ENCODE data around the gene TP53I13. TPM values are rescaled to one million over a fixed set of nuclear protein-coding genes. Genes with fewer than 3 reads are reported as not detected.

The TP53I13 gene, protein sequence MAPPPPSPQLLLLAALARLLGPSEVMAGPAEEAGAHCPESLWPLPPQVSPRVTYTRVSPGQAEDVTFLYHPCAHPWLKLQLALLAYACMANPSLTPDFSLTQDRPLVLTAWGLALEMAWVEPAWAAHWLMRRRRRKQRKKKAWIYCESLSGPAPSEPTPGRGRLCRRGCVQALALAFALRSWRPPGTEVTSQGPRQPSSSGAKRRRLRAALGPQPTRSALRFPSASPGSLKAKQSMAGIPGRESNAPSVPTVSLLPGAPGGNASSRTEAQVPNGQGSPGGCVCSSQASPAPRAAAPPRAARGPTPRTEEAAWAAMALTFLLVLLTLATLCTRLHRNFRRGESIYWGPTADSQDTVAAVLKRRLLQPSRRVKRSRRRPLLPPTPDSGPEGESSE
- total RNA-seq (51.6 TPM), polyA plus RNA-seq (ENCODE audit: insufficient read depth, low read depth, low replicate concordance) (75.5 TPM)
- long read RNA-seq, donor 1, transcript TP53I13-201 (7 exons, 1,530 nt) = major isoform, 14 of 27 reads
- long read RNA-seq, donor 1, transcript TP53I13-206 (1 exons, 2,468 nt) = minor isoform, 6 of 27 reads
- long read RNA-seq, donor 1, partial matches to known transcripts = 6 of 27 reads
- long read RNA-seq, donor 1, other reads (novel, unspliced or antisense) = 0 of 27 reads
- long read RNA-seq, donor 2, transcript TP53I13-201 (7 exons, 1,530 nt) = major isoform, 10 of 16 reads
- long read RNA-seq, donor 2, partial matches to known transcripts = 0 of 16 reads
- long read RNA-seq, donor 2, other reads (novel, unspliced or antisense) = 0 of 16 reads
- long read RNA-seq, donor 3, transcript TP53I13-201 (7 exons, 1,530 nt) = major isoform, 14 of 25 reads
- long read RNA-seq, donor 3, transcript TP53I13-206 (1 exons, 2,468 nt) = minor isoform, 6 of 25 reads
- long read RNA-seq, donor 3, partial matches to known transcripts = 5 of 25 reads
- long read RNA-seq, donor 3, other reads (novel, unspliced or antisense) = 0 of 25 reads
- long read RNA-seq, donor 4, transcript TP53I13-201 (7 exons, 1,530 nt) = major isoform, 21 of 23 reads
- long read RNA-seq, donor 4, partial matches to known transcripts = 0 of 23 reads
- long read RNA-seq, donor 4, other reads (novel, unspliced or antisense) = 0 of 23 reads
- long read RNA-seq, donor 5, partial matches to known transcripts = 0 of 2 reads
- long read RNA-seq, donor 5, other reads (novel, unspliced or antisense) = 0 of 2 reads
- long read RNA-seq, donor 6, transcript TP53I13-201 (7 exons, 1,530 nt) = major isoform, 36 of 68 reads
- long read RNA-seq, donor 6, transcript TP53I13-206 (1 exons, 2,468 nt) = minor isoform, 6 of 68 reads
- long read RNA-seq, donor 6, partial matches to known transcripts = 25 of 68 reads
- long read RNA-seq, donor 6, other reads (novel, unspliced or antisense) = 0 of 68 reads
- long read RNA-seq, donor 7, transcript TP53I13-201 (7 exons, 1,530 nt) = major isoform, 51 of 104 reads
- long read RNA-seq, donor 7, partial matches to known transcripts = 26 of 104 reads
- long read RNA-seq, donor 7, other reads (novel, unspliced or antisense) = 24 of 104 reads
- long read RNA-seq, donor 8, transcript TP53I13-206 (1 exons, 2,468 nt) = minor isoform, 6 of 29 reads
- long read RNA-seq, donor 8, transcript TP53I13-201 (7 exons, 1,530 nt) = major isoform, 13 of 29 reads
- long read RNA-seq, donor 8, partial matches to known transcripts = 9 of 29 reads
- long read RNA-seq, donor 8, other reads (novel, unspliced or antisense) = 0 of 29 reads
- long read RNA-seq, donor 9, transcript TP53I13-206 (1 exons, 2,468 nt) = minor isoform, 6 of 30 reads
- long read RNA-seq, donor 9, transcript TP53I13-201 (7 exons, 1,530 nt) = major isoform, 19 of 30 reads
- long read RNA-seq, donor 9, partial matches to known transcripts = 5 of 30 reads
- long read RNA-seq, donor 9, other reads (novel, unspliced or antisense) = 0 of 30 reads
- long read RNA-seq, donor 10, transcript TP53I13-206 (1 exons, 2,468 nt) = minor isoform, 5 of 37 reads
- long read RNA-seq, donor 10, transcript TP53I13-201 (7 exons, 1,530 nt) = major isoform, 24 of 37 reads
- long read RNA-seq, donor 10, partial matches to known transcripts = 6 of 37 reads
- long read RNA-seq, donor 10, other reads (novel, unspliced or antisense) = 0 of 37 reads

DNA sequence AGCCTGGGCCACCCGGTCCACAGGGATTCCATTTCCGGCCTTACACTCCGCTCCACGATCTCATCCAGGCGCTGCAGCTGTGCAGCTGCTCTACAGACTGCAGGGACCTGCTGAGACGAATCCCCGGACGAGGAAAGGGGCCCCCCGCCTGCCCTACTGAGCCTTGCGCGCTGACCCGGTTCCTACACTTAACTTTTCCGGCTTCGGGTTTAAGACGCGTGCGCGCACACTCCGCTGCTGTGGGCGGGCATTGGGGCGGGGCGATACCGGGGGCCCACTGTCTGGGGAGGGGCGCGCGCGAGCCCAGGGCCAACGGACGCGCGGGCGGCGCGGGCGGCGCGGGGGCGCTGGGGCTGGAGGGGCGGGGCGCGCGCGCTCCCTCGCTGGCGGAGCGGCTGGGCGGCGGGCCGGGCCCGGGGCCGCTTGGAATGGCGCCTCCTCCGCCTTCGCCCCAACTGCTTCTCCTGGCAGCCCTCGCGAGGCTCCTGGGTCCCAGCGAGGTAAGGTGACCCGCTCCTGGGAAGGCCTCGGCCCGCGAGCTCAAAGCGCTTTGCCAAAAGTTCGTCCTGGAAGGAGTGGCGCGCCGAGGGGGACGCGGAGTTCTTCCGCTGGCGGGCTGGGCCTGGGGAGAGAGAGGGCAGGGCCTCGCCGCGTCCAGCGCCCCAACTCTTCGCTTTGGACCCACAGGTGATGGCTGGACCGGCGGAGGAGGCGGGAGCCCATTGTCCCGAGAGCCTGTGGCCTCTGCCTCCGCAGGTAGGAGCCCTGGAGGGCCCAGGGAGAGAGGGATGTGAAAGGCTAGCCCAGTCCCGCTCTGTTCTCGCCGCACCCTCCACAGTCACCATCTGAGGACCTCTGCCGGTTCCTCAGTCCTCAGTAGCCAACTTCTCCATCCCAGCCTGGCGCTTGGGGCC is at the start of gene TP53I13:
Gene TP53I13, plus strand, starts transcription at position 371 of the 914 bp plus-strand sequence. Its CDS starts 58 bp downstream, at position 429.
- DNase-seq (peak; percentile 91 to 96 (median 93)), FAIRE-seq (no peak)
- intact Hi-C loops (cut with DNase I) = no loop called here

DNA sequence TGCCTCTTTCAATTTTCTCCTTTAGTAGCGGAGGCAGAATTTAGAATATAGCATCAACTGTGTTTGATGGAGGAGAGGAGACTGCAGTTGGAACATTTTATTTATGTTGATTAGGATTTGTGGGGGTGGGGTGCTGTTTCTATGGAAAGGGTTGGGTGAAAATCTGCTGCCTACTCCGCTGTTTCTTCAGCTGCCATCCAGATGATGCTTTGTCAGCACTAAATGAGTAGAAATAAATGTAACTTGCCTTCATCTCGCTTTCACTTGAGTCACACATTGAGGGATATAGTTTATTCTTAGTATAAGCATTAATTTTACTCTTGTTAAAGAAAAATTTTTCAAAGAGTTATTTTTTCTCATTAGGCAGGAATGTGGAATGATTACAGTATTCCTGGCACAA is 43.8 kb upstream of the TP53I13 start:
- Histone ChIP-seq H3K36me3 (ENCODE audit: control insufficient read depth in 2 of 3, insufficient read depth in 3 of 3, low read length in 3 of 3) (peaks cover 2 to 20% (median 5%) of the 10 kb centered on the region in 3 donors), H3K9me3 (ENCODE audit: control insufficient read depth in 2 of 3, insufficient read depth in 1 of 3, low read length in 3 of 3) (no peaks in the 10 kb centered on the region), H3K27me3 (ENCODE audit: control insufficient read depth, insufficient read depth, low read length) (no peaks in the 10 kb centered on the region), H3K9ac (ENCODE audit: low read length in 3 of 3) (no peak overlapping the region), H3K4me3 (ENCODE audit: low read length in 3 of 3) (no peak overlapping the region), H3K4me1 (ENCODE audit: control insufficient read depth in 2 of 3, insufficient read depth in 2 of 3, low read depth in 1 of 3, low read length in 3 of 3) (no peaks in the 10 kb centered on the region), H3K27ac (ENCODE audit: low read depth in 2 of 2, low read length in 2 of 2) (no peak overlapping the region)
- TF ChIP-seq, protein P1, sequence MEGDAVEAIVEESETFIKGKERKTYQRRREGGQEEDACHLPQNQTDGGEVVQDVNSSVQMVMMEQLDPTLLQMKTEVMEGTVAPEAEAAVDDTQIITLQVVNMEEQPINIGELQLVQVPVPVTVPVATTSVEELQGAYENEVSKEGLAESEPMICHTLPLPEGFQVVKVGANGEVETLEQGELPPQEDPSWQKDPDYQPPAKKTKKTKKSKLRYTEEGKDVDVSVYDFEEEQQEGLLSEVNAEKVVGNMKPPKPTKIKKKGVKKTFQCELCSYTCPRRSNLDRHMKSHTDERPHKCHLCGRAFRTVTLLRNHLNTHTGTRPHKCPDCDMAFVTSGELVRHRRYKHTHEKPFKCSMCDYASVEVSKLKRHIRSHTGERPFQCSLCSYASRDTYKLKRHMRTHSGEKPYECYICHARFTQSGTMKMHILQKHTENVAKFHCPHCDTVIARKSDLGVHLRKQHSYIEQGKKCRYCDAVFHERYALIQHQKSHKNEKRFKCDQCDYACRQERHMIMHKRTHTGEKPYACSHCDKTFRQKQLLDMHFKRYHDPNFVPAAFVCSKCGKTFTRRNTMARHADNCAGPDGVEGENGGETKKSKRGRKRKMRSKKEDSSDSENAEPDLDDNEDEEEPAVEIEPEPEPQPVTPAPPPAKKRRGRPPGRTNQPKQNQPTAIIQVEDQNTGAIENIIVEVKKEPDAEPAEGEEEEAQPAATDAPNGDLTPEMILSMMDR (IDR thresholded peaks at IDR 0.05; ENCODE audit: borderline replicate concordance, extremely low read depth, insufficient read depth) = no peak
- intact Hi-C loops (cut with DNase I) = no loop called here
- FAIRE-seq (no peak), DNase-seq (peak in 1 of 5 donors; percentile 7)

More for the DNA sequence above, at the start of gene TP53I13:
- Histone ChIP-seq H3K4me1 (ENCODE audit: control insufficient read depth in 2 of 3, insufficient read depth in 2 of 3, low read depth in 1 of 3, low read length in 3 of 3) (peaks cover 0 to 16% (median 11%) of the 10 kb centered on the region in 3 donors), H3K9me3 (ENCODE audit: control insufficient read depth in 2 of 3, insufficient read depth in 1 of 3, low read length in 3 of 3) (no peaks in the 10 kb centered on the region), H3K27me3 (ENCODE audit: control insufficient read depth, insufficient read depth, low read length) (no peaks in the 10 kb centered on the region), H3K27ac (ENCODE audit: low read depth in 2 of 2, low read length in 2 of 2) (peak within 1 kb of the TSS; percentile 87 to 91), H3K36me3 (ENCODE audit: control insufficient read depth in 2 of 3, insufficient read depth in 3 of 3, low read length in 3 of 3) (no peaks in the 10 kb centered on the region), H3K4me3 (ENCODE audit: low read length in 3 of 3) (peak within 1 kb of the TSS; percentile 63 to 87 (median 86)), H3K9ac (ENCODE audit: low read length in 3 of 3) (peak within 1 kb of the TSS; percentile 42 to 87 (median 75))
- TF ChIP-seq, protein P1 (IDR thresholded peaks at IDR 0.05; ENCODE audit: borderline replicate concordance, extremely low read depth, insufficient read depth) = no peak

Measured in kidney (tissue), 22 donors.